DMS53 treated with DMSO at 0.1 percent for 48 hours (cell line): ENCODE measurements around the gene PKP3.
A peak's percentile ranks its signal among the peaks of the same experiment; 100 is the strongest.
"Not testable (repeated sequence)": the region's sequence is repeated elsewhere in the genome, so short reads cannot be mapped to it uniquely, and the experiment has no call there.

Source experiments
- DNase-seq: peaks from one replicate; lab custom pipeline; 2025; ENCODE audit not compliant: unreplicated experiment; lab: John Stamatoyannopoulos, UW

PKP3 gene

GRCh38 chr11:426851-427250 is 32.8 kb downstream of the PKP3 start:
- no peak for DNase-seq

GRCh38 chr11:428295-428694 is 34.3 kb downstream of the PKP3 start:
- DNase-seq, result no peak

DNA sequence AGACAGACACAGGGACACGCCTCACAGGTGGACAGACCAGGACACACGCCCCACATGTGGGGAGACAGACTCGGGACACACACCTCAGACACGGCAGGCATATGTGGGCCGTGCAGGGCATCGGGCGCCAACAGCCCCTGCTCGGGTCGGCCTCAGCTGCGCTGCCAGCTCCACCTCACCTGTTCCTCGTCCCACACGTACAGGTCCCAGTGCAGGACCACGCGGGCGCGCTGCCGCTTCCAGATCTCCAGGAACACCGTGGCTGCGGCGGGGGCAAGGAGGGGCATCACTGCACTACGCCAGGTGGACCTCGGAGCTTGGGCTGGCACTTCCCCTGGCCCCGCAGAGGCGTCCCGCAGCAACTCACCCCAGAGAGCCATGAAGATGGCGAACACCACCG is 35.4 kb downstream of the PKP3 start:
- DNase-seq, result no peak

- DNase-seq, result no peak
Measured at GRCh38 chr11:429931-430456, 36.0 kb downstream of the PKP3 start.

DNA sequence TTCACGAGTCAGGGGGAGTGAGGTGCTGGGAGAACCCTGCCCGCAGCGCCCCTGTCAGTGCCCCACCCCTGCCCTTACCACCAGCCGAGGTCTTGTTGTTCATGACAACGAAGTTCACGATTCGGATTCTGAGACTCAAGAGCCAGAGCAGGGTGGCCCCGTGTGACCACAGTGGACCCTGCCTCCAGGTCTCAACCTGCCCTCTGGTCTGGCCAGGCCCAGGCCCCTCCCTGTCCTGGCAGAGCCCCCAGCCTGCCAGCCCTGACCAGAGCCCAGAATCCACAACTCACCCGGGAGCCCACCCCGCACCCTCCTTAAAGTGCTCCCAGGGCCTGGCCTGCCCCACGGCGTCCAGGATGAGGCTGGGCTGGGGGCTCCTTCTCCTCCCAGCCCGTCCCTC is 37.9 kb downstream of the PKP3 start:
- DNase-seq, result no peak

GRCh38 chr11:432501-433100 is 38.6 kb downstream of the PKP3 start:
- DNase-seq, result no peak

- DNase-seq, result no peak
Measured at GRCh38 chr11:433111-433510, 39.1 kb downstream of the PKP3 start.

- no peak for DNase-seq
Measured at GRCh38 chr11:433641-434040, 39.6 kb downstream of the PKP3 start.

GRCh38 chr11:434496-434895 is 40.5 kb downstream of the PKP3 start:
- no peak for DNase-seq

GRCh38 chr11:434999-435740 is 41.2 kb downstream of the PKP3 start:
- not testable (repeated sequence) for DNase-seq

DNA sequence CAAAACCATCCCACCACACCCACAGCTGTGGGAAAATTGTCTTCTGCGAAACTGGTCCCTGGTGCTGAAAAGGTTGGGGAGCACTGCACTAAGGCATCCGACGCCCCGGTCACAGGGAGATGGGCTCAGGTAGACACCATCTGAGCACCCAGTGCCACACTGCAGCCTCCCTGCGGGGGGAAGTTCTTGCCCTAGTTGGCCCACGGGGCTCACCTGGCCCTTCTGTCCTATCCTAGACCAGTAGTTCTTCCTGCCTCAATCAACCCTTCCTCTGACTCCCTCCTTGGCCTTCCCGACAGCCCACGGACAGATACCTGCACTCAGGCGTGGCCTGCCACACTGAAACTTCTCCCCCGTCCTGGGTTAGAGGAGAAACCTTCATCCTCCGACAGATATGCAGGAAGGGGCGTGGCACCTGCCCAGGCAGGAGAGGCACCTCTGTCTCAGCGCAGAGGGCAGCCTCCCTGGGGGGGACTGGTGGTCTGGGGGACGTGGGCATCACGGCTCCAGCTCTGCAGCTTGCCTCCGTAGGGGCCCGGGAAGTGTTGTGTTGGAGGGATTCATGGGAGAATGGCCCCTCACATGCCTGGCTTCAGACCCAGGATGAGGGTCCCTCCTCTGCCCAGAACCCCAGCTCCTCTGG is 43.3 kb downstream of the PKP3 start:
- no peak for DNase-seq

DNA sequence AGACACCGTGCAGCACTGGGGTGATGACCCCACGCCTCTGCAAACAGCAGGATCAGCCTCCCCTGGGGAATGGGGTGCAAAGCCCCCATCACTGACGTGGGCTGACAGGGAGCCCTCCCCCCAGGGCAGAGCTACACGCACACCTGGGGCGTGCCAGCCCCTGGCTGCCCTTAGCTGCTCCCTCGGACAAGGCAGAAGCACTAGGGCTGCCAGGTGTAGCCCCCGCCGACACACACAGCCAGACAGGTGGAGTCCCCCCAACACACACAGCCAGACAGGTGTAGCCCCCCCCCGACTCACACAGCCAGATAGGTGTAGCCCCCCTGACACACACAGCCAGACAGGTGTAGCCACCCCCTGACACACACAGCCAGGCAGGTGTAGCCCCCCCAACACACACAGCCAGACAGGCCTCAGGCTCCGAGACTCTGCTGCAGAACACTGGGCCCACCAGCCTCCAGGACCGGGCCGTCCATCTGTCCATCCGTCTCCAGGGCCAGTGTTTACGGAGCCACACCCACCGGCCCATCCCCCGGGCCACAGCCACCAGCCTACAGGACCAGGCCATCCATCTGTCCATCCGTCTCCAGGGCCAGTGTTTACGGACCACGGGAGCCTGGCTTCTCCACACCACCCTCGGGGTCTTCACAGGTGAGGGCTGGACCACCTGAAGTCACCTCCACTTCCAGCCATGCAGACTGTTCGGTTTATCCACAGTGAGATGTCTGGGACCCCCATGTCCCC is 44.3 kb downstream of the PKP3 start:
- DNase-seq, result no peak

- no peak for DNase-seq
Measured at GRCh38 chr11:439315-440064, 45.5 kb downstream of the PKP3 start.

DNA sequence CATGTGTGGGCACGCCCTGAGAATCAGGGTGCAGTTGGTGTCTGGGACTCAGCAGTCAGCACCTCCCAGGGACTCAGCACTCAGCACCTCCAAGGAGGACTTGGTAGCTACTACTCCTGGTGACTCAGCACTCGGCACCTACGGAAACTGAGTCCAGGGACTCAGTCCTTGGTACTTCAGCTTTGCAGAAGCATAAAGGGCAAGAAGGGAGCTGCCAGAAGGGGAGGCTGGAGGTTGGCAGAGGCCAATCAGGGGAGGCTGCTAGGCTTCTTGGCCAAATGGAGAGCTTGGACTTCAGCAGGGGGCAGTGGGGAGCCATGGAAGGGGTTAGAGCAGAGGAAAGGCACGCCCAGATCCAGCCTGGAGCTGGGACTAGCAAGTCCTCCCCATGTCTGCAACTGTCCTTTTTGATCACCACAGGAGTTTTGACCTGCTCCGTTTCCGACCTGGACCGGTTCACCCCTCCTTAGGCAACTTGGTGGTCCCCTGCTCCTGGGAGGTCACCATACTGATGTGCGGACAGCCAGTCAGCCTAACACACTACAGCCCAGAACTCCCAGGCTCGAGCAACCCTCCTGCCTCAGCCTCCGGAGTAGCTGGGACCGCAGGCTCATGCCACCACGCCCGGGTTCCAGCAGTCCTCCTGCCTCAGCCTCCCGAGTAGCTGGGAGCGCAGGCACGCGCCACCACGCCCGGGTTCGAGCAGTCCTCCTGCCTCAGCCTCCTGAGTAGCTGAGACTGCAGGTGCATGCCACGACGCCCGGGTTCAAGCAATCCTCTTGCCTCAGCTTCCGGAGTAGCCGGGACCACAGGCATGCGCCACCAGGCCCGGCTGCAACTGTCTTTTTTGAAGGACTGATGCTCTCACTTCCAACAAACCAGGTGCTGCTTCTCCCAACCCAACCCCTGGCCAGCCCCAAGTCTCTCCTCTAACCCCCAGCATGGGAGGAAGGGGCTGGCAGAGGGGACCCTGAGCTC is 46.3 kb downstream of the PKP3 start:
- no peak for DNase-seq

DNA sequence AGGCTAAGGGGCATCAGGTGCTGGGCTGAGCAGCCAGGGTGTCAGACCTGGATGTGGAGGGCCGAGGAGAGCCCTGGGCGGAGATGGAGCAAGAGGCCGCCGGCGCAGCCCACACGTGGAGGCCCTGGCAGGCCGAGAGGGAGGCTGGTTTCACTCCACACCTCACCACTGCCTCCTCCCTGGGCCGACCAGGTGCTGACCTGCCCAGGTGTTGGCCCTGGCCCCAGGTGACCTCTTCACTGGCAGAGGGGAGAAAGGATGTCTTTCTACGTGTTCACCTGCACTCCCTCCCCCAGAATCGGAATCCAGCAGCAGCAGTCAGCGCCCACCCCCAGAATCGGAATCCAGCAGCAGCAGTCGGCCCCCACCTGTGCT is 47.0 kb downstream of the PKP3 start:
- peak; percentile 17 for DNase-seq

DNA sequence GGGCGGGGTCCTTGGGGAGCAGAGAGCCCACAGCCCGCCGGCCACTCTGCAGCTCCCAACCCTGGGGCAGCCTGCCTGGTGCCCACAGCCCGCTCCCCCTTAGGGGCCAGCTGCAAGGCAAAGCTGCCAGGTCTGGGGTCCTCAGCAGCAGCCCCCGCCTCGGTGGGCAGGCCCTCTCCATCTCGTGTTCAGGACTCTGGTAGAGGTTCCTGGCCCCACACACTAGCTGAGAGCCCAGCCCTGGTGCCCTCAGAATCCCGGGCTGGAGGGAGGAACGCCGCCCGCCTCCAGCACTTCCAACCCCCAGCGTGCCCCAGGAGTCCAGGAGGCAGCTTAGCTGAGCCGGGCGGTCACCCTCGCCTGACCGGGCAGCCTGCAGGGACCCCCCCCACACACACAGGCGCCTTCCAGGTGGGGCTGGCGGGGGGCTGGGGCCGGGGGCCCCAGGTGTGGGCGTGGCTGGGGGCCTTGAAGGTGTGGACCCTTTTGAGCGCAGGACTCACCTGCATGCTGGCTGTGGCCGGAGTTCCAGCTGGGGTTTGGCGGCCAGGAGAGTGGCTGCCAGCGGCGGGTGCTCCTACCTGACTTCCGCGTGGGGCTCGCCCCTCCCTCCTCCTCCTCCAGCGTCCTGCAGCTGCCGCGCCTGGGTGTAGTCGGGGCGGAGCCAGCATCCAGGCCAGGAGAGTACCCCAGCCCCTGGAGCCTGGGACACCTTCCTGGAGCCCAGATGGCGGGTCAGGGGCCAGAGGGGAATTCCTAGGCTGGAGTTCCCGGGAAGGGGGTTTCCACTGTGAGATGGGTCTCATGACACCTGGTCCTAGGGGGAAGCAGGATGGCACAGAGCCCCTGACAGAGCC is 47.6 kb downstream of the PKP3 start, which contains the start of gene ANO9:
Gene ANO9 (minus strand): TSS at position 594 of the 857 bp plus-strand sequence. CDS start 85 bp downstream, at position 509.
- DNase-seq, result peak; percentile 87

GRCh38 chr11:442611-443081 is 48.6 kb downstream of the PKP3 start:
- DNase-seq, result no peak

DNA sequence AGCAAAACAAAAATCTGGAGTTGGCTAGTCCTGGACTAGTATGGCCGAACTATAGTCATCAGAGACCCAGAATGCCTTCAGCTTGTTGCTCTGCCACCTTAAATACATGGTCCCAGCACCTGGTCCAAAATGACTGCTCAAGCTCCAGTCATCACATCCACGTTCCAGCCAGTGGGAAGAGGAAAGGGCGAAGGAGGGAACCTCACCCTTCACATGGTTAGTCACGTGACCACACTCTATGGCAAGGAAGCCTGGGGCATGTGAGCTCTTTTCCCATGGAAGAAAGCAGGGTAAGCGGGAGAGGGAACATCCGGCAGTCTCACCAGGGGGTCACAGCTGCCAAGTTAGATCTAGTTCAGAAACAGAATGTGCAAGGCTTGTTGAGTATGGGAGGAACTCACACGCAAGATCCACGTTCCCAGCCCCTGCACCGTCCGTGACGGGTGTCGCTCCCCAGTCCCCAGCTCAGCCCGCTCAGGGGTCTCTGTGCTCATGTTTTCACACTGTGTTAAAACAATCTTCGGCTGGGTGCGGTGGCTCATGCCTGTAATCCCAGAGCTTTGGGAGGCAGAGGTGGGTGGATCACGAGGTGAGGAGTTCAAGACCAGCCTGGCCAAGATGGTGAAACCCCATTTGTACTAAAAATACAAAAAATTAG is 49.7 kb downstream of the PKP3 start:
- no peak for DNase-seq
